ENCODE data around the gene TASP1.

DNA sequence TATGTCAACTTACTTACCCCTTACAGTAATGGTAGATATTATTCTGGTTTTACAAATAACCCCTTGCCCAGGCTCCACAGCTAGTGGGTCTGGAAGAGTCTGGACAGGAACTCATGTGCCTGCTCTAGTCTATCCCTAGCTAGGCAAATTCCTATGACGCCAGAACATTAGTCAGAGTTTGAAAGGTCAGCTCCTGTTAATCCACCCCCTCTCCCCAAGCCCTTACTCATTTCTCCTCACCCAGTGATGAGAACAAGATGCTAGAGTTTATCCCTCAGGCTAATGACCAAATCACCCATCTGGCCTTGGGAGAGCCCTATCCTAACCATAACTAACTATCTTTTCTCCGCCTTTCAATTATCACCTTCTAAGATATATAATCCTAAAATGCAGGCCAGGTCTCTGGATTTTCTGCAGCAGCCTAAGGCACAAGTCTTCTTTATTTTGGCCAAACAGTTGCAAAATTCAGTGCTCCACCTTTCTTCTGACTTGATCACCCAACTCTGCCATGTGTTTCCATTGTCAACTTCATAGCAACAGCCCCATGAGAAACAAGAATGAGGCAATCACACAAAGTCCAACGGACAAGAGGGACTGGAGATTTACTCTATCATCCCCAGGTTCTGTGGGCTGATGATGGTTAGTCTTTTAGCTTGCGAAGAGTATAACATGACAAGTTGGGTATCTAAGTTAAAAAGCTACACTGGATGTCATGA lies 113.3 kb downstream of the TASP1 start:
- no peak for TF ChIP-seq POLR2A (IDR thresholded peaks at IDR 0.05)
- TF ChIP-seq, protein P1, sequence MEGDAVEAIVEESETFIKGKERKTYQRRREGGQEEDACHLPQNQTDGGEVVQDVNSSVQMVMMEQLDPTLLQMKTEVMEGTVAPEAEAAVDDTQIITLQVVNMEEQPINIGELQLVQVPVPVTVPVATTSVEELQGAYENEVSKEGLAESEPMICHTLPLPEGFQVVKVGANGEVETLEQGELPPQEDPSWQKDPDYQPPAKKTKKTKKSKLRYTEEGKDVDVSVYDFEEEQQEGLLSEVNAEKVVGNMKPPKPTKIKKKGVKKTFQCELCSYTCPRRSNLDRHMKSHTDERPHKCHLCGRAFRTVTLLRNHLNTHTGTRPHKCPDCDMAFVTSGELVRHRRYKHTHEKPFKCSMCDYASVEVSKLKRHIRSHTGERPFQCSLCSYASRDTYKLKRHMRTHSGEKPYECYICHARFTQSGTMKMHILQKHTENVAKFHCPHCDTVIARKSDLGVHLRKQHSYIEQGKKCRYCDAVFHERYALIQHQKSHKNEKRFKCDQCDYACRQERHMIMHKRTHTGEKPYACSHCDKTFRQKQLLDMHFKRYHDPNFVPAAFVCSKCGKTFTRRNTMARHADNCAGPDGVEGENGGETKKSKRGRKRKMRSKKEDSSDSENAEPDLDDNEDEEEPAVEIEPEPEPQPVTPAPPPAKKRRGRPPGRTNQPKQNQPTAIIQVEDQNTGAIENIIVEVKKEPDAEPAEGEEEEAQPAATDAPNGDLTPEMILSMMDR (IDR thresholded peaks at IDR 0.05): no peak

Data from tibial nerve (tissue), 3 donors.